Gastrocnemius medialis (tissue), 4 donors: ENCODE results near the gene AUTS2.

Experiments
- POLR2A ChIP-seq, 2 donors: fragments of 450-650 bp; IDR thresholded peaks; one replicate each; pipeline ENCODE4 v1.6.1; 2017; ENCODE audit warnings: antibody characterized with exemption in 2 of 2, mild to moderate bottlenecking in 2 of 2, moderate library complexity in 2 of 2
- TF ChIP-seq, protein P1 (sequence below), 5 experiments: fragments of 450-650 bp in 3 of 5; fragments of 200-600 bp in 2 of 5; sonication (generic) in 2 of 5; IDR thresholded peaks in 4 of 5; conservative IDR thresholded peaks in 1 of 5; 1 replicate in 4 of 5; 2 replicates in 1 of 5; pipeline ENCODE4 v1.5.1; 2016 to 2019; ENCODE audit warnings: antibody characterized with exemption in 5 of 5, mild to moderate bottlenecking in 3 of 5, moderate library complexity in 3 of 5

DNA sequence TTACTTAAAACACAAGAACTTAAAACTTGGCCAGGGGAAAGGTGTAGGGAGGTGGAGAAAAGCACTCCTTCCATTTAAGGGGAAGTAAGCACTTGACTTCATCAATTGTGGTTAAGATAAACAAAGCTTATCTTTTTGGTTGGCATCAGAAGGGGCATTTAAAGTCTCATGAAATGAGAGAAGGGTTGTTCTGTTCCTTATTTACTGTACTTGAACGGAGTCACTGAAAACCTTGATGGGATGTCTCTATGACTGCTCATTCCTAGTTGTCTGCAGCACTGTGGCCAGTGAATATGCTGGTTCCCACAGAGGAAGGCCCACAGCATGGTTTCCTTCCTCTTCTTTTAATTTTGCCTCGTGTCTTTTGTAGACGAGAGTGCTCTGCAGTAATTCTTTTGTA, 229.3 kb downstream of the AUTS2 start:
- TF ChIP-seq, protein P1, sequence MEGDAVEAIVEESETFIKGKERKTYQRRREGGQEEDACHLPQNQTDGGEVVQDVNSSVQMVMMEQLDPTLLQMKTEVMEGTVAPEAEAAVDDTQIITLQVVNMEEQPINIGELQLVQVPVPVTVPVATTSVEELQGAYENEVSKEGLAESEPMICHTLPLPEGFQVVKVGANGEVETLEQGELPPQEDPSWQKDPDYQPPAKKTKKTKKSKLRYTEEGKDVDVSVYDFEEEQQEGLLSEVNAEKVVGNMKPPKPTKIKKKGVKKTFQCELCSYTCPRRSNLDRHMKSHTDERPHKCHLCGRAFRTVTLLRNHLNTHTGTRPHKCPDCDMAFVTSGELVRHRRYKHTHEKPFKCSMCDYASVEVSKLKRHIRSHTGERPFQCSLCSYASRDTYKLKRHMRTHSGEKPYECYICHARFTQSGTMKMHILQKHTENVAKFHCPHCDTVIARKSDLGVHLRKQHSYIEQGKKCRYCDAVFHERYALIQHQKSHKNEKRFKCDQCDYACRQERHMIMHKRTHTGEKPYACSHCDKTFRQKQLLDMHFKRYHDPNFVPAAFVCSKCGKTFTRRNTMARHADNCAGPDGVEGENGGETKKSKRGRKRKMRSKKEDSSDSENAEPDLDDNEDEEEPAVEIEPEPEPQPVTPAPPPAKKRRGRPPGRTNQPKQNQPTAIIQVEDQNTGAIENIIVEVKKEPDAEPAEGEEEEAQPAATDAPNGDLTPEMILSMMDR (IDR thresholded peaks at IDR 0.05 in 4 of 5, conservative IDR thresholded peaks at IDR 0.05 in 1 of 5): no peak
- TF ChIP-seq POLR2A (IDR thresholded peaks at IDR 0.05): no peak
